T-helper 1 cell (primary cell): ENCODE measurements around the gene CDC20.

Experiments used
- DNase-seq, 5 donors: peaks; one replicate each; pipeline ENCODE4 v3.0.0-alpha.2; 2012 to 2020

The CDC20 gene

DNA sequence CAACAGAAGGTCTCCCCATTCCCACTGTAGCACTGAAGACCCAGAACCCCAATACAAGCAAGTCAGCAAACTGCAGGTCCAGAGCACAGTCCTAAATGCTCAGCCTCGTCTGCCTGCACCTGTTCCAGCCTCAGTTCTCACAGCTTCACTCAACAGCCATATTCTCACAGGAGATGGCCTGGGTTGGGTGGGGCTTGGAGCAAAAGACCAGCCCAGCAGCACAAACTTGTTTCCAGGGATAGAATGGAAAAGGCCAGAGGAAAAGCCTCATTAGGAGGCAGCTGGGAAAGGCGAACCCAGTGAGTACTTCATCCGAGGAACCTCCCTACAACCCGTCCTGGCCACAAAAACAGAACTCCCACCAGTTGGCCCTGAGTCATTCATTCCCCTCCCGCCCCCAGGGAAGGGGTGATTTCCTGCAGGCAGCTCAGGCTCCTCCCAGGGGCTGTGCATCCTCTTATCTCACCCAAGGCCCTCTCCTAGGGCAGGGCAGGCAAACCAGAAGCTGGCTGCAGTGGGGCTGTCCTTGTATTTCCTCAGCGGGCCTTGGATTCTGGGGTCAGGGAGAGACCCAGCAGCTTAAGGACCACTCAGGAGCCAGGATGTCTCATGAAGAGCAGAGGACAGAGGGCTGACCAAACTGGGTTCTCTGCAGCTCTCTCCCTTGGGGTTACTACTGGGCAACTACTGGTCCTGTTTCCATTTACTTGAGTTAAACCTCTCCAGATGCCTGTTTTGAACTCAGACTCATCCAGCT is 28.6 kb upstream of the CDC20 start:
- DNase-seq, result no peak

DNA sequence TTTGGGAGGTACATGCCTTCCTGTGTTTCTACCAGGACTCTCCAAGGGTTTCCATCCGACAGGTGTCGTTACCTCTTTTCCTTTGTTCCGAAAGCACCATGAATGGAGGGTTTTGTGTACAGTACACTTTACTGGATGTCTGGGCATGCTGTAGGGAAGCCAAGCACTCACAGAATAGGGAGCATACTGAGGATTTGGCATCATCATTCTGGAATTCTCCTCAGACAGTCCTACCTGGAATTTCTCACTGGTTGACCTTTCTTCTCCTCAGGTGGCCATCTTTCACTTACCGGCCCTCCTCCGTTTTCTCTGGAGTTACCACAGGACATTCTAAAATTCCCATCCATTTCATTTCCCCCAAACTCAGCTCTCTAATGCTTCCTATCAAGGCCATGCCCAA is 27.1 kb upstream of the CDC20 start:
- no peak for DNase-seq

DNA sequence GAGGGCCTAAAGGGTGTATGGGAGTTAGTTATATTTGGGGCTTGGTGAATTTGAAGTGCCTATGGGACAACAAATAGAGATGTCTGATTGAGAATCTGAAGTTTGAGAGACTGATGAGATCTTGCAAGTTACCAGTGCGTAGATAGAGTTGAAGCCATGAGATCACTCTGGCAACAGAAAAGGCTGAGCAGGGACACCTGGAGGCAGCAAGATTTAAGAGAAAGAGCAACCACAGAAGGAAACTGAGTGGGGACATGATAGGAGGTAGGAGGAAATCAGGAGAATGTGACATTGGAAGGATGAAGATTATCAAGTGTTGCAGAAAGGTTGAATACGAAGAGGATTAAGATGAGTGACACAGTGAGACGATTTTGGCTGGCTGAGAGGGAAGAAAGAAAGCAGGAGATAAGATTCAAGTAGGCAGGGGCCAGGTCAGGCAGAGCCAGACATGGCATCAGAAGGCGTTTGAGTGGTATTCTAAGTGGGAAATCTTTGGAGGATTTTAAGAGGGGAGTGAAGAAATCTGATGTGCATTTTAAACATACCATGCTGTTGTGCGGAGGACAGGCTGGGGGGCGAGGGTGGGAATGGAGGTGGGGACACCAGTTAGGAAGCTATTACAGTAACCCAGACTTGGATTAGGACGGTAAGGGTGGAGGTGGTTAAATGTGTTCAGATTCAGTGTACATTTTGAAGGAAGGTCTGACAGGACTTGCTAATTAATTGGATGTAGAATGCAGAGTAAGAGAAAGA is 24.2 kb upstream of the CDC20 start:
- no peak for DNase-seq

DNA sequence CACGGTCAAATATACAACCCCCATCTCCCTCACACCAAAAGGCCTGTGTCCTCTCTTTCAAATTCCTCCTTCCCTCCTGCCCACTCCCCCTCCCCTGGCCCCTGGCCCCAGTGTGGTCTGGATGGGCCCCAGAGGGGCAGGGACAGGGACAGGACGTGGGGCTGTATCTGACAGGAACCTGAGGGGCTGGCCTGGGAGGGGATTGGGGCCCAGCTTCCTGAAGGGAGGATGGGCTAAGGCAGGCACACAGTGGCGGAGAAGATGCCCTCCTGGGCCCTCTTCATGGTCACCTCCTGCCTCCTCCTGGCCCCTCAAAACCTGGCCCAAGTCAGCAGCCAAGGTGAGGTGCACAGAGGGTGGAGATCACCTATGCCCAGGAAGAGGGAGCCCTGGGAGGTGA is 21.2 kb upstream of the CDC20 start, which contains the start of gene MPL:
Gene MPL (plus strand): TSS at position 231 of the 400 bp plus-strand sequence. CDS start 31 bp downstream, at position 262.
- DNase-seq, result no peak

DNA sequence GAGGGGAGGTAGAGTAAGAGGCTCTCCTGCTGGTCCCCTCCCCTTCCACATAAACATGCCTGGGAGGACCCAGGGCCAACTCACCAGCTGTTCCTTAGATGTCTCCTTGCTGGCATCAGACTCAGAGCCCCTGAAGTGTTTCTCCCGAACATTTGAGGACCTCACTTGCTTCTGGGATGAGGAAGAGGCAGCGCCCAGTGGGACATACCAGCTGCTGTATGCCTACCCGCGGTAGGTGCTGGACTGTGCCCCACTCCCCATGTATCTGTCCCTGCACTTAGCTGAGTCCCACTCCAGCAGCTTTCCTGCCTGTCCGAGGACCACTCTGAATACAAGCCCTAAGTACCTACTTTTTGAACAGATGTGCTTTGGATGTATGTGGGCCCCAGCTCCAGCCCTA is 20.8 kb upstream of the CDC20 start:
- DNase-seq, result no peak

DNA sequence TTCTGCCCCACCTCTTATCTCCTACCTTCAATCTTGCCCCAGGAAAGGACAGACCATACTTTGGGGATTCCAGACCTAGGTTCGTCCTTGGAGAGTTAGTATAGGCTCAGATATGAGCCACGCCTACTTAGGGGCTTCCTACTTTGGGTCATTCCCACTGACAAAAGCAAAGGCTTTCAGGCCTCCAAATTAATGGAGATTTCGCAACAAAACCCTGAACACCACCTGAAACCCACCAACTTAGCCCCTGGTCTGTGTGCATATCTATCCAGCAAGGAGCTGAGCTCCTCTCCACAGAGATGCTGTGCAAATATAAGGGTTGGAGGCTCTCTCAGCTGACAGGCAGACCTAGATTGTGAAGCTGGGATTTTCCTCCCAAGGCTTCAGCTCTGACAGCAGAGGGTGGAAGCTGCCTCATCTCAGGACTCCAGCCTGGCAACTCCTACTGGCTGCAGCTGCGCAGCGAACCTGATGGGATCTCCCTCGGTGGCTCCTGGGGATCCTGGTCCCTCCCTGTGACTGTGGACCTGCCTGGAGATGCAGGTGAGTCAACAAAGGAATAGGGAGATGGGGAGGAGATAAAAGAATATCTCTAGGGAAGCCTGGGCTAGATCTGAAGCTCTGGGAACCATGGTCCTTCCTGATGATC is 19.1 kb upstream of the CDC20 start:
- no peak for DNase-seq

DNA sequence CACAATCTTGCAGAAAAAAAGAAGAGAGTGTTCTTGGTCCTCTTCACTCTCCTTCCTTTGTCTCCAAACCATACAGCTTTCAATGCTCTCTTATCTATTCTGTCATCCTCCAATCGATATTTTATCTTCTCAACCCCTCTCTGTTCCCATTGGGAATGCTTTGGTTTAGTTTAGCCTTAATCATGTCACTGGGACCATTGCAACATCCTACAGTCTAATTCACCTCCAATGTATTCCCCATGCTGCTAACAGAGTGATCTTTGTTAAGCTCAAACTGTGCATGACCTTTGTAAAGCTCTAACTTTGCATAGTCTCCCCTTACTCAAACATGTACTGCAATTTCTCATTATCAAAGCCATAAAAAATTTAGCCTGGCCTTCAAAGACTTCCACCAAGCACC is 18.2 kb upstream of the CDC20 start:
- DNase-seq, result no peak

DNA sequence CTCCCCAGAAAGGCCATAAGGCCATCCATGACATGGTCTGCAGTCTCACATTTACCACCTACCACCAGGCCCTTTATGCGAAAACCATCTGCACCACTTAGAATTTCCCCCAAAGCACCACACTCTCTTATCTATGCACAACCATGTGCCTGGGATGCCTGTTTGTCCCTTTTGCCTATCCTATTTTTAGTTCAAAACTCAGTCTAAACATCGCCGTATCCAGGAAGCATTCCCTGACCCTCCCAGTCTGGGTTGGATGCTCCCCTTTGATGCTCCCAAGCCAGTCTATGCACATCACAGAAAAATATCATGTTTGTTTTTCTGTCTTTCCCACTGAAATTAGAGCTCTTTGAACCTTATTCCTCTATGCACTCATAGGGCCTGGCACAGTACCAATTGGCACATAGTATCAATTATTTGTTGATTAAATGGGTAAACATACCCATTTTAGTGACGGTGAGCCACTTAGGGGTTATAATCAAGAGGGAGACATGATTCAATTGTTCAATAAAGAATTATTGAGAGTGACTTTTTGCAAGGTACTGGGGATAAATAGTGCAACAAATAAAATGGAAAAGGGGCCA is 14.4 kb upstream of the CDC20 start:
- no peak for DNase-seq

DNA sequence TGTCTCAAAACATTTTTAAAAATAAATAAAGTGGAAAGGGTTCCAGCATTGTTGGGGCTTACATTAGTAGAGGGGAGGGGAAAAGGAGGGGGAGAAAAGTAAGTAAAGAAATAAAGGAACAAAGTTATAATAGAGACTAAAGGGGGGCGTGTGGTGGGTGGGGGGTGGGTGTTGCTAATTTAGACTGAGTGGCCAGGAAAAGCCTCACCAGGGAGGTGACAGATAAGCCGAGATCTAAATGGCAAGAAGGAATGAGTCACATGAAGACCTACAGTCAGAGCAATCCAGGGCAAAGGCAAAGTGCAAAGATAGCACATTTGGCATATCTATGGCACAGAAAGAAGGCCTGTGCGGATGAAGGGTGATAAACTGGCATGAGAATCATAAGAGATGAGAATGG is 13.7 kb upstream of the CDC20 start:
- no peak for DNase-seq

DNA sequence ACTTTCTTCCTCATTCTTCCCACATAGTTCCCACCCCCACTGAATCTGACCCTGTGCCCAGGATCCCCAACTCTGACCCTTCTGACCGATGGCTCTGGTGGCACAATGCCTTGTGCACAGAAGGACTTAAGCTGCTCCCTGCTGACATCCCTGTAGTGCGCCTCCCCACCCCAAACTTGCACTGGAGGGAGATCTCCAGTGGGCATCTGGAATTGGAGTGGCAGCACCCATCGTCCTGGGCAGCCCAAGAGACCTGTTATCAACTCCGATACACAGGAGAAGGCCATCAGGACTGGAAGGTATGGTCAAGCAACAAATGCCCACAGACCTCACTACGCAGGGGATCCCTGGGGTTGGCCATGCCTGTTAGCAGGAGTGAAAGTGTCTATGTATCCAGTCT is 12.1 kb upstream of the CDC20 start:
- no peak for DNase-seq

DNA sequence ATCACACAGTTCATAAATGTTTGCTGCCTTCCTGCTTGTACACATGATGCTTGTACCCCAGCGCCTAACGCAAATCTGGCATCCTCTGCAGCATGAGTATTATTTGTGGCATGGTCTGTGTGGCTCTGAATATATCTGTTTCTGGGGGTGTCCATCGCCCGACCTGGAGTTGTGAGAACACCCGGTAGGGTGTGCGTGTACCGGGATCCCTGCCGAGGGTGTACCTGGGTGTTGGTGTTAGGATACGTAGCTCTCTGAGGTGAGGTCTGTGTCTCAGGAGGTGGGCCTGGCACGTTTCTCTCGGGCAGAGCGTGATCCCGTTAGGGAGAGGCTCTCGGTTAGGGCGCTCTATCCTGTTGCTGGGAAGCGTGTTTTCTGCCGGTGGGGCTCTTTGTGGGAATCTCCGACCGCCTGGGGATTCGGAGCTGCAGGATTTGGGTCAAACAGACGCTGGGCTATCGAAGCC is 10.4 kb upstream of the CDC20 start:
- no peak for DNase-seq

DNA sequence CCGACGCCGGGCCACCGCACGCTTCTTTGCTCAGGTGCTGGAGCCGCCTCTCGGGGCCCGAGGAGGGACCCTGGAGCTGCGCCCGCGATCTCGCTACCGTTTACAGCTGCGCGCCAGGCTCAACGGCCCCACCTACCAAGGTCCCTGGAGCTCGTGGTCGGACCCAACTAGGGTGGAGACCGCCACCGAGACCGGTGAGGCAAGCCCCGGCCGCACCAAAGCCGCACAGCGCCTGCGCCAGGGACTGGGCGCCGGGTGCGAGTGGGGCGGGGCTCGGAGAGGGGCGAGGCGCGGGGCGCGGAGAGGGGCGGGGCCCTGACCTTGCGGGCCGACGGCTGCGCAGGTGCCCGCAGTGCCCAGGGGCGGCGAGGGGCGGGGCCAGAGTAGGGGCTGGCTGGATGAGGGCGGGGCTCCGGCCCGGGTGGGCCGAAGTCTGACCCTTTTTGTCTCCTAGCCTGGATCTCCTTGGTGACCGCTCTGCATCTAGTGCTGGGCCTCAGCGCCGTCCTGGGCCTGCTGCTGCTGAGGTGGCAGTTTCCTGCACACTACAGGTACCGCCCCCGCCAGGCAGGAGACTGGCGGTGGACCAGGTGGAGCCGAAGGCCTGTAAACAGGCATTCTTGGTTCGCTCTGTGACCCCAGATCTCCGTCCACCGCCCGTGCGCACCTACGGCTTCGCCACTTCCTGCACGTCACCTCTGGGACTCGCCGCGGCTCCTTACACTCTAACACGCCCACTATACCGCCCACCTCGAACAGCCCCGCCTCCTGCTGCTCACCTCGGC is 9.8 kb upstream of the CDC20 start:
- DNase-seq, result peak; percentile 37 to 71 (median 61)

DNA sequence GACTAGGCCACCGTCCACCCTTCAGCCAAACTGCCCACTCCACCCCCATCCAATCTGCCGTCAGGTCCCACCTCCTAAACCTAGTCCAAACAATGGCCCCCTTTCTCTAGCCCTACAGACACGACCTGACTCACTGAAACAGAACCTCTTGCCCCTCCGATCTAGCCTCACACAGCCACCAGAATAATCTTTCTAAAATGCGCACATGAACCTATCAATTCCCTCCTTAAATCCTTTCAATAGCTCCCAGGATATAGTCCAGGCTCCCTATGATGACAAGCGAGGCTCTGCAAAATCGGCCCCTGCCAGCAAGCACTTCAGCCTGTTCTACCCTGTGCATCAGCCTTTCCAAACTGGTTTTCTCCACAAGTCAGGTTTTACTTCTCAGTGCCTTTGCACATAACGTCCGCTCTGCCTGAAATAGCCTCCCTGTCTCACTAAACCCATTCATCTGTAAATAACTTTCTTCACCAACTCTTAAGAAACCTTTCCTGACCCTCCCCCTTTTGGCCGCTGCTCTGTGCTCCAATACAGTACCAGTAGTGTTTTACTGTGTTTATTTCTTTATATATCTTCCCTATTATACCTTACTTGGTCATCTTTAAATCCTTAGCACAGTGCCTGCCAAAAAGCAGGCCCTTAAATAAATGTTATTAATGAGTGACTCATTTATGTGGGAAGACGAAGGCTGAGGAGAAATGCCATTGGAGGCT is 9.0 kb upstream of the CDC20 start:
- no peak for DNase-seq

DNA sequence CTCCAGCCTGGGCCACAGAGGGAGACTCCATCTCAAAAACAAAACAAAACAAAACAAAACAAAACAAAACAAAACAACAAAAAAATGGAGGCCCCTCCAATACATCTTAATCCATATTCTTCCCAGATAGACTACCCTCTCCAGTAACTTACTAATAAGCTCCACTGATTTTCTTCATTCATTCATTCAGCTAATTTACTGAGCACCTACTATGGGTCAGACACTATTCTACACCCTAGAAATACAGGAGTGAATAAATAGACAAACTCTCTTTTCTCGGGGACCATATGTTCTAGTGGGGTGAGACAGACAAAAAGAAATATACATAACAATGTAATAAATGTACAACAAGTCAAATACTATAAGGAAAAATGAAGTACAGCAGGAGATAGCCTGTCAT is 7.8 kb upstream of the CDC20 start:
- no peak for DNase-seq

DNA sequence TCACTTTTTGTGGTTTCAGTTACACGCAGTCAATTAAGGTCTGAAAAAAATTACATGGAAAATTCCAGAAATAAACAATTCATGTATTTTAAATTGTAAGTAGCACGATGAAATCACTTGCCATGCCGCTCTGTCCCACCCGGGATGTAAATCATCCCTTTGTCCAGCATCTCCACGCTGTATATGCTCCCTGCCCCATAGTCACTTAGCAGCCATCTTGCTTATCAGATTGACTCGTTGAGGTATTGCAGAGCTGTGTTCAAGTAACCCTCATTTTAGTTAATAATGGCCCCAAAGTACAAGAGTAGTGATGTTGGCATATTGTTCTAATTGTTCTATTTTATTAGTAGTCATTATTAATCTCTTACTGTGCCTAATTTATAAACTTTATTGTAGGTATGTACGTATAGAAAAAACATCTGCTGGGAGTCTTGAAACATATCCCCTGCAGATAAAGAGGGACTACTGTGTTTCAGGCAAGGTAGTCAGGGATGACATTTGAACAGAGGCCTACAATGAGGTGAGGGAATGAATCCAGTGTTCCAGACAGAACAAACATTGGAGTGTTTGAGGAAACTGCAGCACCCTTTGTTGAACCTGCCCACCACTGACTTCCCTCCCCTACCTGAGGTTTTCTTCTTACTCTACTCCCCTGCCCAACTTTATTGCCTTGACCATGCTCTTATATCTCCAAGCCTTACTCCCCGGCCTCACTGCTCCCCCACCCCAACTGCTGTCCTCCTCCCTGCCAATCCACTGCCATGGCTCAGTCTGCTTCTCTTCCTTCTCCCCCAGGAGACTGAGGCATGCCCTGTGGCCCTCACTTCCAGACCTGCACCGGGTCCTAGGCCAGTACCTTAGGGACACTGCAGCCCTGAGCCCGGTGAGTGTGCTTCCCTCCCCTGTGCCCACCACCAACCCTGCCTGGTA is 7.1 kb upstream of the CDC20 start:
- no peak for DNase-seq

DNA sequence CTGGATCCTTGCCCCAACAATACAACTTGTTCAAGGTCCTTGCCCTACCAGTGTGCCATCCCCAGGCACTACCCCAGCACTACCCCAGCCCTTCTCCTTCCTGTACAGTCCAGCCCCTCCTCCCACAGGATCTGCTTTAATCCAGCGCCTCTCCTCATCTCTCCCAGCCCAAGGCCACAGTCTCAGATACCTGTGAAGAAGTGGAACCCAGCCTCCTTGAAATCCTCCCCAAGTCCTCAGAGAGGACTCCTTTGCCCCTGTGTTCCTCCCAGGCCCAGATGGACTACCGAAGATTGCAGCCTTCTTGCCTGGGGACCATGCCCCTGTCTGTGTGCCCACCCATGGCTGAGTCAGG is 6.5 kb upstream of the CDC20 start:
- no peak for DNase-seq

DNA sequence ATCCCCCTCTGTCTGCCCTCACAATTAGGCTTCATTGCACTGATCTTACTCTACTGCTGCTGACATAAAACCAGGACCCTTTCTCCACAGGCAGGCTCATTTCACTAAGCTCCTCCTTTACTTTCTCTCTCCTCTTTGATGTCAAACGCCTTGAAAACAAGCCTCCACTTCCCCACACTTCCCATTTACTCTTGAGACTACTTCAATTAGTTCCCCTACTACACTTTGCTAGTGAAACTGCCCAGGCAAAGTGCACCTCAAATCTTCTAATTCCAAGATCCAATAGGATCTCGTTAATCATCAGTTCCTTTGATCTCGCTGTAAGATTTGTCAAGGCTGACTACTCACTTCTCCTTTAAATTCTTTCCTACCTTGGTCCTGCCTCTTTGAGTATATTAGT is 5.9 kb upstream of the CDC20 start:
- no peak for DNase-seq

DNA sequence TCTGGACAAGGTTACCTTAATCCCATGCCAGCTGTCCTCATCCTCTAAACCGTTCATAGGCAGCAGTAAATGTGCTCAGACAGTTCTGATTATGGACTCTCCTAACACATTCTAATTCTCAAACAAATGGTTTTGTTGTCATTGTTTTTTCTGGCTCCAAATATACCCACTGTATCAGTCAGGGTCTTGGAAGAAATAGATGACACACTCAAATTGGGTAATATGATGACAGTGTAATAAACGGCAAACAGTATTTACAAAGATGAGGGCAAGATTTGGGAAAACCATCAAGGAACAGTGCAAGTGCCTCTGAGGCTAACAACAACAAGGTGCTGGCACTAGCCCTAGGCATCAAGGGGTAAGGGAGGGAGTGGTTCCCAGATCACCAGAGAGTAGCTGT is 4.3 kb upstream of the CDC20 start:
- DNase-seq, result no peak

DNA sequence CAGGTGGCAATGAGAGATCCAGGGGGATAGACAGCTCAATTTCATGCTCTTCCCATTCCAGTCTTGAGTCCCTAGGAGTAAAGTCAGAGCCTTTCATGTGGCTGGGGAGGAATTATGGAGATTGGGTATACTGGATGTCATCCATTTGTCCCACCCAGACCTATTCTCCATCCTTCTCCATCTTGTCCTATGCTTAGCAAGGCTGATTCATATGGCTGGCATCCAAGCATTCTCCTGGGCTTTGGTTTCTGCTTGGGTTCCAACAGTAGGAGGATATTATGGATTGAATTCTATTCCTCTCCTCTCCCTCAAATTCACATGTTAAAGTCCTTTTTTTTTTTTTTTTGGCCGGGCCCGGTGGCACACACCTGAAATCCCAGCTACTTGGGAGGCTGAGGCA is 3.8 kb upstream of the CDC20 start:
- no peak for DNase-seq

DNA sequence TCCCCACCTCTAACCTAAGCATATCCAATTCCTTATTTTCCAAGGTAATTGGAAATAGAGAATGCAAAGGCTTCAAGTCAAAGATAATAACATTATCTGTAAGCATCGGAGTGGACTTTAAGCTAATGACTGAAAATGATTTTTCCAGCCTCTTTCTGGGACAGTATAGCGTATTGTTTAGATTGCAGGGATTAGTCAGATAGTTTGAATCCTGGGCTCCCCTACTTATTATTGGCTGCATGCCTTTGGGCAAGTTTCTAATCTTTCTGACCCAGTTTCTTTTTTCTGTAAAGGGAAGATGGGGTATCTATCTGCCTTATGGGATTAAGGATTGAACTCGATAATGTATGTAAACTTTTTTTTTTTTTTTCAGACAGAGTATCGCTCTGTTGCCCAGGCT is 1.5 kb upstream of the CDC20 start:
- no peak for DNase-seq
